ENCODE measurements around the gene TBC1D4.

- TF ChIP-seq REST (IDR thresholded peaks at IDR 0.05; ENCODE audit: insufficient read depth in 1 of 2, low read depth in 2 of 2, low read length in 2 of 2) (no peak), POLR2AphosphoS5 (IDR thresholded peaks at IDR 0.05; ENCODE audit: low read depth, low read length) (no peak), TAF1 (IDR thresholded peaks at IDR 0.05; ENCODE audit: borderline replicate concordance, insufficient read depth, low read length) (no peak), FOXP2 (optimal IDR thresholded peaks at IDR 0.05; ENCODE audit: borderline replicate concordance, extremely low read depth, extremely low read length, insufficient read depth) (no peak)
These were observed 10.4 kb upstream of the TBC1D4 start for GRCh38 chr13:75492389-75492788.
